B cell (primary cell): ENCODE data around the gene SMARCC1.

Source experiments
- CTCF ChIP-seq: fragments of 200-600 bp; IDR thresholded peaks from one replicate; pipeline ENCODE4 v1.8.0; 2022; ENCODE audit warnings: antibody characterized with exemption, mild to moderate bottlenecking
- EZH2 ChIP-seq: IDR thresholded peaks from 2 replicates; pipeline ENCODE4 v1.6.1; 2012; ENCODE audit warnings: borderline replicate concordance, low read depth, mild to moderate bottlenecking, moderate library complexity, low read length; ENCODE audit not compliant: insufficient read depth, poor library complexity, severe bottlenecking

- TF ChIP-seq EZH2 (no peak), CTCF (no peak)
Observed at GRCh38 chr3:47629770-47630169, 151.9 kb downstream of the SMARCC1 start.
